ENCODE measurements around the gene MSI2.

MSI2 gene

GRCh38 chr17:57405491-57406072 lies 149.3 kb downstream of the MSI2 start:
- Histone ChIP-seq H3K4me3 (ENCODE audit: low read length) (no peak overlapping the region), H3K9ac (ENCODE audit: low read depth, low read length) (no peak overlapping the region), H3K4me1 (ENCODE audit: control insufficient read depth, insufficient read depth, low read length) (peaks cover 2% of the 10 kb centered on the region), H3K36me3 (ENCODE audit: insufficient read depth, low read length) (peaks cover 26% of the 10 kb centered on the region), H3K9me3 (replicated peaks; ENCODE audit: low read length) (no peaks in the 10 kb centered on the region), H3K4me2 (ENCODE audit: low read length) (no peak overlapping the region), H3K27me3 (ENCODE audit: control insufficient read depth, insufficient read depth, low read length) (no peaks in the 10 kb centered on the region)

- no peak overlapping the region for H3K9ac ChIP-seq (ENCODE audit: low read depth, low read length)
- H3K9me3 ChIP-seq (replicated peaks; ENCODE audit: low read length), result no peaks in the 10 kb centered on the region
- H3K36me3 ChIP-seq (ENCODE audit: insufficient read depth, low read length), result peaks cover 26% of the 10 kb centered on the region
- no peaks in the 10 kb centered on the region for H3K4me1 ChIP-seq (ENCODE audit: control insufficient read depth, insufficient read depth, low read length)
- H3K27me3 ChIP-seq (ENCODE audit: control insufficient read depth, insufficient read depth, low read length), result no peaks in the 10 kb centered on the region
- H3K4me2 ChIP-seq (ENCODE audit: low read length), result no peak overlapping the region
- no peak overlapping the region for H3K4me3 ChIP-seq (ENCODE audit: low read length)
These were observed 150.0 kb downstream of the MSI2 start for GRCh38 chr17:57406131-57406980.

- Histone ChIP-seq H3K4me3 (ENCODE audit: low read length) (no peak overlapping the region), H3K4me2 (ENCODE audit: low read length) (no peak overlapping the region), H3K9me3 (replicated peaks; ENCODE audit: low read length) (no peaks in the 10 kb centered on the region), H3K9ac (ENCODE audit: low read depth, low read length) (no peak overlapping the region), H3K4me1 (ENCODE audit: control insufficient read depth, insufficient read depth, low read length) (no peaks in the 10 kb centered on the region), H3K27me3 (ENCODE audit: control insufficient read depth, insufficient read depth, low read length) (no peaks in the 10 kb centered on the region), H3K36me3 (ENCODE audit: insufficient read depth, low read length) (peaks cover 23% of the 10 kb centered on the region)
These were observed 150.6 kb downstream of the MSI2 start for GRCh38 chr17:57406981-57407286.

DNA sequence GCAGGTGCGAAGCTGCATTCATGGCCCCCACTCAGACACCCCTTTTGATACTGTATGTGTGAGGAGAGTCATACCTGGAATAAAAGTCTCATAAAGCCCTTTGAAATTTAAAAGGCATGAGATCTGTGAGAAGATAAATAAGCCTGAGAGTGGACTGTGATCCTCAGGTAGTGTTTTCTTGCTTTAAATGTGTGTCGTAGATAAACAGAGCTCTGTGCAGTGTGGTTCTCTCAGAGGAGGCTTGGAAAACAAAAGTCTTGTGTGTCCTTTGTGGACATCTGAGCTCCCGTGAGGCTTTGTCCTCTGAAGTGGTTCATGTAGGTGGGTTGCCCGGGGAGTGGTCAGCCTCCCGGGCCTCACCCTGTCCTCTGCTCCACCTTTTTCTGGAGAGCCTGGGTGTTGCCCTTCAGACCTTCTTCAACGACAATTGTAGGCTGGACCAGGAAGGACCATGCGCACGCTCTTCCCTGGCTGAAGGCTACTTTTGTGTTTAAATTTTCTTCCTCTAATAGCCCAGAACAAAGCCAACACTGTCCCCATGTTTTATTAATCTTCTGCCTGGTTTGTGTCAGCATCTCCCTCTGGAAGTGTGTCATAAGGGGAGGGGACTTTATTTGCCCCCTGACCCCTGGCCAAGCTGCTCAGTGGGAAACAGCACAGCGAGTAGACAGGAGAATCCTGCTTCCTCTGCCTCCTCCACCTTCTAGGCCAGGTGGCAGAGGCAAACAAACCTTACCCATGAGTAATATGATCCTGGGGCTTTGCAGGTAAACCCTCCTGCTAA lies 151.2 kb downstream of the MSI2 start:
- no peak overlapping the region for H3K4me2 ChIP-seq (ENCODE audit: low read length)
- peaks cover 19% of the 10 kb centered on the region for H3K36me3 ChIP-seq (ENCODE audit: insufficient read depth, low read length)
- H3K4me3 ChIP-seq (ENCODE audit: low read length), result no peak overlapping the region
- no peaks in the 10 kb centered on the region for H3K4me1 ChIP-seq (ENCODE audit: control insufficient read depth, insufficient read depth, low read length)
- H3K9me3 ChIP-seq (replicated peaks; ENCODE audit: low read length), result no peaks in the 10 kb centered on the region
- no peak overlapping the region for H3K9ac ChIP-seq (ENCODE audit: low read depth, low read length)
- no peaks in the 10 kb centered on the region for H3K27me3 ChIP-seq (ENCODE audit: control insufficient read depth, insufficient read depth, low read length)

DNA sequence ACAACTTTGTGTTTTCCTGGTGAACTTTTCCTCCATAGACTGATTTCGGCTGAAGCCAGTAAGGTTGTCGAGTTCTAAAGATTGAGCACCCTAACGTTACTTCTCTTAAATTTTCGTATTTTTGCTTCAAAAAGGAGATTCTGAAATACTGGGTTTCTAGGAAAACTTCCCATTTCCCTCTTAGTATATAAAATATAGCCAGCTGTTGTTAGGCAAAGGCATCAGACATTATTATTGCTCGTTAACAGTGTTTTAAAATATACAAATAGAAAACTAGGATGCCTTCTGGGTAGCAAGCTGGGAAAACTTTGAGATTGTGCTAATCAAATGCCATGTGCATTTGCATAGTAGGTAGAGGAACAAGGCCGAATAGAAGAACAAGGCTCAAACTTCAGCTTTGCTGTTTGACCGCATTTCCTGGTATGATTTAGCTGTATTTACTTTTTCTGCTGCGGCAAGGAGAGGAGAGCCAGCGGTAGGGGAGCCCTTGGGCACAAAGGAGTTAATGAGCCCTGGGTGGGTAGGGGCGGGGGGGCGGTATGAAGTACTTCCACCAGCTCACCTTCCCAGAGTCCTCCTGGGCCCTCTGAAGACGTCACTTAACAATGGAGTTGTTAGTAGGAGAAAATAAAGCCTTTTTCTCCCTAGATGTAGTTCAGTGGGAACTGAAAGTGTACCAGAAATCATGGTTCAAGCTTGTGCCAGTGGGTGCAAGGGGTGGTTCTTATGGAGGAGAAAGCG lies 151.9 kb downstream of the MSI2 start:
- Histone ChIP-seq H3K27me3 (ENCODE audit: control insufficient read depth, insufficient read depth, low read length) (no peaks in the 10 kb centered on the region), H3K4me1 (ENCODE audit: control insufficient read depth, insufficient read depth, low read length) (no peaks in the 10 kb centered on the region), H3K4me3 (ENCODE audit: low read length) (no peak overlapping the region), H3K36me3 (ENCODE audit: insufficient read depth, low read length) (peaks cover 14% of the 10 kb centered on the region), H3K9ac (ENCODE audit: low read depth, low read length) (no peak overlapping the region), H3K9me3 (replicated peaks; ENCODE audit: low read length) (no peaks in the 10 kb centered on the region), H3K4me2 (ENCODE audit: low read length) (no peak overlapping the region)

GRCh38 chr17:57410169-57410568 lies 153.8 kb downstream of the MSI2 start:
- H3K4me1 ChIP-seq (ENCODE audit: control insufficient read depth, insufficient read depth, low read length), result no peaks in the 10 kb centered on the region
- H3K9me3 ChIP-seq (replicated peaks; ENCODE audit: low read length), result no peaks in the 10 kb centered on the region

GRCh38 chr17:57412520-57413096 lies 156.3 kb downstream of the MSI2 start:
- H3K4me1 ChIP-seq (ENCODE audit: control insufficient read depth, insufficient read depth, low read length), result no peaks in the 10 kb centered on the region
- no peak overlapping the region for H3K4me3 ChIP-seq (ENCODE audit: low read length)
- no peaks in the 10 kb centered on the region for H3K9me3 ChIP-seq (replicated peaks; ENCODE audit: low read length)
- H3K36me3 ChIP-seq (ENCODE audit: insufficient read depth, low read length), result peaks cover 4% of the 10 kb centered on the region
- no peaks in the 10 kb centered on the region for H3K27me3 ChIP-seq (ENCODE audit: control insufficient read depth, insufficient read depth, low read length)
- H3K4me2 ChIP-seq (ENCODE audit: low read length), result no peak overlapping the region
- H3K9ac ChIP-seq (ENCODE audit: low read depth, low read length), result no peak overlapping the region

More at GRCh38 chr17:57410169-57410568, 153.8 kb downstream of the MSI2 start:
- H3K9ac ChIP-seq (ENCODE audit: low read depth, low read length), result no peak overlapping the region
- no peak overlapping the region for H3K4me3 ChIP-seq (ENCODE audit: low read length)
- peaks cover 9% of the 10 kb centered on the region for H3K36me3 ChIP-seq (ENCODE audit: insufficient read depth, low read length)
- H3K27me3 ChIP-seq (ENCODE audit: control insufficient read depth, insufficient read depth, low read length), result no peaks in the 10 kb centered on the region
- H3K4me2 ChIP-seq (ENCODE audit: low read length), result no peak overlapping the region

- Histone ChIP-seq H3K9ac (ENCODE audit: low read depth, low read length) (no peak overlapping the region), H3K9me3 (replicated peaks; ENCODE audit: low read length) (no peaks in the 10 kb centered on the region), H3K36me3 (ENCODE audit: insufficient read depth, low read length) (no peaks in the 10 kb centered on the region)
These were observed 157.7 kb downstream of the MSI2 start for GRCh38 chr17:57413848-57414651.

DNA sequence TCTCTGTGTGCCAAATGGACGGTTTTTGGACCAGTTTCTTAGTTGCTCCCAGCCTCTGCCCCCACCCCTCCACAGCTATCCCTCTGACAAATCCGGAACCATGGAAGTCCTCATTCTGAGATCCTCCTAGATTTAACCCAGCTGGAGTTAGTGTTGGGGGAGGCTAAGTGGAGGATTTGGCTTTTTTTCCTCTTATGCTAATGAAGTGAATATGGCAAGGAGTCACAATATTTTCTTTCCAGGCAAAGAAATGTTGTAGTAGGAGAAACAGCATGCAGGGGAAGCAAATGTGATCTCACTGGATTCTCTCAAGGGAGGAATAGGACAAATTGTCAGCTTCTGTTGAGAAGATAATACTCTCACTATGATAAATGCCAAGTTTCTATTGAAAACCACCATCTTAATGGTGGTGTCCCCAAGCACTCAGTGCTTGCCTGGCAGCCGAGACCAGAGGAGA lies 159.5 kb downstream of the MSI2 start:
- no peak overlapping the region for H3K9ac ChIP-seq (ENCODE audit: low read depth, low read length)
- H3K4me3 ChIP-seq (ENCODE audit: low read length), result no peak overlapping the region
- no peak overlapping the region for H3K4me2 ChIP-seq (ENCODE audit: low read length)
- H3K9me3 ChIP-seq (replicated peaks; ENCODE audit: low read length), result no peaks in the 10 kb centered on the region
- peaks cover 8% of the 10 kb centered on the region for H3K4me1 ChIP-seq (ENCODE audit: control insufficient read depth, insufficient read depth, low read length)
- no peaks in the 10 kb centered on the region for H3K27me3 ChIP-seq (ENCODE audit: control insufficient read depth, insufficient read depth, low read length)
- no peaks in the 10 kb centered on the region for H3K36me3 ChIP-seq (ENCODE audit: insufficient read depth, low read length)

More at GRCh38 chr17:57413848-57414651, 157.7 kb downstream of the MSI2 start:
- Histone ChIP-seq H3K27me3 (ENCODE audit: control insufficient read depth, insufficient read depth, low read length) (no peaks in the 10 kb centered on the region), H3K4me3 (ENCODE audit: low read length) (no peak overlapping the region), H3K4me2 (ENCODE audit: low read length) (no peak overlapping the region), H3K4me1 (ENCODE audit: control insufficient read depth, insufficient read depth, low read length) (no peaks in the 10 kb centered on the region)

DNA sequence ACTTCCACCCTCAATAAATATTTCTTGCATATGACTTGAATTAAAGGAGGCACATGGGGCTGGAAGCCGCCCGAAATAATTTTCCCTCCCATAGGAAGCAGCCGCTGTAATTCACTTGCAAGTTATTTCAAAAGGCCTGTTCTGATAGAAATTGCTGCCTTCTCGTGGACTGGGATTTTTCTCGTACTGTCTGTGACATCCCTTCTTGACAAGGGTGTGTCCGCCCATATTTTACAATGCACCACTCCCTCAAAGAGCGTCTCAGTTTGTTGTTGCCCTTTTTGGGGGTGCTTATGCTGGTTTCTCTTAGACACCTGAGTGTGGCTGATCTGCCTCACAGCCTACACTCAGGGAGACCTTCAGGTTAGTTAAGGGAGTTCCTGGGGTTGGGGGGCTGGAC lies 160.0 kb downstream of the MSI2 start:
- no peaks in the 10 kb centered on the region for H3K27me3 ChIP-seq (ENCODE audit: control insufficient read depth, insufficient read depth, low read length)
- peaks cover 8% of the 10 kb centered on the region for H3K4me1 ChIP-seq (ENCODE audit: control insufficient read depth, insufficient read depth, low read length)
- H3K9ac ChIP-seq (ENCODE audit: low read depth, low read length), result no peak overlapping the region
- H3K4me3 ChIP-seq (ENCODE audit: low read length), result no peak overlapping the region
- H3K4me2 ChIP-seq (ENCODE audit: low read length), result no peak overlapping the region
- no peaks in the 10 kb centered on the region for H3K9me3 ChIP-seq (replicated peaks; ENCODE audit: low read length)
- H3K36me3 ChIP-seq (ENCODE audit: insufficient read depth, low read length), result no peaks in the 10 kb centered on the region

All from skeletal muscle satellite cell (primary cell).